Inflammatory macrophage (primary cell): ENCODE data around the gene RPS6KA5.
"Not testable (repeated sequence)": the region's sequence is repeated elsewhere in the genome, so short reads cannot be mapped to it uniquely, and the experiment has no call there.

Experiments used
- DNase-seq, 2 donors: peaks; one replicate each; pipeline ENCODE4 v3.0.0-alpha.2; 2020 to 2022

Gene RPS6KA5

DNA sequence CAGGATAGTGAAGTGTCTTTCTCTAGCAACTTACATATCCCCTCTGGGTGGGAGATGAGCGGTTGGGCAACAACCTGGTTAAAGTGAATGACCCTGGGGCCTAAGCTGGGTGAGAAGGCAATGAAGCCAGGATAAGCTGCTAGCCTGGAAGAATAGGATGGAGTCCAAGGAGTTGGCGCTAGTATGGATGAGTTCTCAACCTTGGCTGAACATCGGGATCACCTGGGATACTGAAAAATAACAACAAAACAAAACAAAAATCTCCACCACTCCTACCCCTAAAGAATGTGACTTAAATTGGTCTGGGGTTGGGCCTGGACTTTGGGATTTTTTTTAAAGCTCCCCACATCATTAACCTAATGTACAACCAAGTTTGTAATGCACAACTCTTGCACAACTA is 4.8 kb upstream of the RPS6KA5 start:
- no peak for DNase-seq

DNA sequence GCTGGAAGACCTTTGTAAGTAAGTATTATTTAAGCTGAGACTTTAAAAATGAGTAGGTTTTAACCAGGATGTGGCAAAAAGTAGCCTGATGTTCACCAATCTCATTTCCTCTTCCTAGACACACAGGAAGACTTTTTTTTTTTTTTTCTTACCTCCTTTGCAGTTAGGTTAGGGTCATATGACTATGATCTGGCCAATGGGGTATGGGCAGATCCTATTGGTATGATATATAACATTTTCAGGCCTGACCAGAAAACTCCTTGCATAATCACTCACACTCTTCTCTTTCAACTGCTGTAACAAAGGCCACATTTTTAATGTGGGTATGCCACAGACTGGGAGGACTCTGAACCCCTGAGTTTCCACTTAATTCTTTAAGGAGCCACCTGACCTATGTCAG is 2.7 kb upstream of the RPS6KA5 start:
- peak; percentile 37 to 74 for DNase-seq

DNA sequence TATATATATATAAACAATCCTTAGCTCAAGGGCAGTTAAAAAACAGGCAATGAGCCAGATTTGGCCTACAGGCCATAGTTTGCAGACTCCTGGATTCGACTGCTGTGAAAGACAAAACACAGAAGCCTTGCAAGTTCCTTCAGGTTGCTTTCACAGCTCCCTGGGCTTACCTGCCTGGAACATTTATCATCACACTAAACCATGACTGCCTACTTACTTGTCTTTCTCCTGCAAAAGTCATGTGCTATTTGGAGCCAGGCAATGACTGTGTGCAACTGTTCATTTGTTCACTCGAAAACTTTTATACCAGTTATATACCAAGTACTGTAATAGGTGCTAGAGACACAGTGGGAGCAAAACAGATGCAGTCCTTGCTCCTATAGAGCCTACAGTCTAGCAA is 2.2 kb upstream of the RPS6KA5 start:
- DNase-seq = no peak

DNA sequence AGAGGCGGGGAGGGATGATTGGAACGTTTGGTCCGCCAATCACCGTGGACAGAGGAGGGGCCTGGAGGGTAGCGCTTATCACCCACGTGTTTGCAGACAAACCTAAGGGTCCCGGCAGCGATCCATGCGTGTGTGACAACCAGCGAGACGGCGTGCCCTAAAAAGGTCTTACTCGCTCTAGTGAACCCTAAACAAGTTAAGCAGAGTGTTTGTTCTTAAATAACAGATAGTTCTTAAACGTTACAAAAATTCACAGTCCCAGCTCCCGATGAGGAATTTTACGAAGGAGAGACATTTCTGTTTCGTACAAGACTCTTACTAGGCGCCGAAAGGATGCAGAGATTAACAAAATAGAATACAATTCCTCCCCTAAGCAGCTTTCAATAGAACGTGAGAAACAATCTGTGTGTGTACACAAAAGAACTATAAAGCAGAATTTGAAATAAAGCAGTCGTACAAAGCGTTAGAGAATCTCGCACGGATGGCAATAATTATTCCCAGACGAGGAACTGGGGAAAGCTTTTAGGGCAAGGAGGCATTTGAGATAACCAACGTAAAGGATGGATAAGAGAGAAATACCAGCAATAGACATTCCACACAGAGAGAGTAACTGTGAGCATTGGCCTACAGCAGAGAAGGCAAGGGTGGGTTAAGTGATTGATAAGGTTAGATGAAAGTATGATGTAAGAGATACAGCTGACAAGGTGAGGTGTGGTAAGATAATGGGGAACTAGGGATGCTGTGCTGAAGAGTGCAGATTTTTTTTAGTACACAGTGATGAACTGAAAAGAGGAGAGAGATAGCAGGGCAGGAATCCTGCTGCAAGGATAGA is 831 bp upstream of the RPS6KA5 start:
- DNase-seq = no peak

DNA sequence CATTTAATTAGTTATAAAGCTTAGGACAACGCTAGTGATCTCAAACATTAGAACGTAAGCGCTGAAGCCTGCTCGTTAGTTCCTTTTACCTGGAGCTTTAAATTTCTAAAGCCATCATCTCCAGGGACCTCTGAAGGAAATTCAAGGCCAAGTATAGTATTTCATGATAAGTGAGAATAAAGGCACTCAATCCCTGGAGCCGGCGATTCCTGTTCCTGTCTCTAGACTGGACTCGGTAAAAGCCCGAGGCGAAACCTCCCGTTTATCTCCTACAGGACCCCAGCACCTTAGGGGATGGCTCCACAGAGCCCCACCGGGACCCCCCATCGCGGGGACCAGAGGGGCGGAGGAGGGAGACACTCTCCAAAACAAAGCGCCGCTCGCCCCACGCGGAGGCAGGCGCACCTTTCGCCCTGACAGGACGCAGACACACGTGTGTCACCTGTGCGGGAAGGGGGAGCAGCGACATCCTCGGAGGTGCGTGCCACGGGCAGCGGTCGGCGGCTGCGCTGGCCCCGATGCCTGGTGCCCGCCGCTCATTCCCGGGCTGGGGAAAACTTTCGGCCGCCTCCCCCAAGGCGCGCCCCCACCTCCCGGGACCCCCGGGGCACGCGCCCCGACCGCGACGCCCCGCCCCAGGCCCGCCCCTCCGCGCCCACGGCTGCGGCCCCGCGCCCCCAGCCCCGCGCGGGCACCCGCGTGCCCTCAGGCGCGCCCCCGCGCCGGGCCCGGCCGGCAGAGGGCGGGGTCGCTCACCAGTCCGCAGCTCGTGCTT is 678 bp downstream of the RPS6KA5 start:
- peak in 1 of 2 donors; percentile 14 for DNase-seq

DNA sequence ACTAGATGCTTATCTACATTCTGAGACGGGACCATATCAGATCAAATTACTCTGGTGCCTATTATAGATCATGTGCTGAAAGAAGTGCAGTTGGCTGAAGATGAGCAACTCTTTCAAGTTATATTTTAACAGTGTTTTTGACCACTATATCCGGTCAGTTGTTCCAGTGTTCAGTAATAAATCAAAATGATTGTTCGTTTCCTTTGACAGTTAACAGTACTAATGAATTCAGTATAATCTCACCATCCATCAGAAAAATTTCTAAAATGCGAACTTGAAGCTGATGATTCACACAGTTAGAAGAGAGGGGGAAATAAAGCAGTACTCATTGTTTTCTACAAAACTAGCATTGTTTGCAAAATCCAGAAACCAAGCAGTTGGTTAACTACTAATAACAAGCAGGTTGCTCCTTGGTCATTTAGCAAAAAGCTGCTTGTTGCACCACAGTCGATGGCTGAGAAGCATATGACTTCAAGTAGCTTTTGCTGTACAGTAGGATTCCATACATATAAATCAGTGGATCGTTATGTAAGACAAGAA is 2.3 kb downstream of the RPS6KA5 start:
- no peak for DNase-seq

DNA sequence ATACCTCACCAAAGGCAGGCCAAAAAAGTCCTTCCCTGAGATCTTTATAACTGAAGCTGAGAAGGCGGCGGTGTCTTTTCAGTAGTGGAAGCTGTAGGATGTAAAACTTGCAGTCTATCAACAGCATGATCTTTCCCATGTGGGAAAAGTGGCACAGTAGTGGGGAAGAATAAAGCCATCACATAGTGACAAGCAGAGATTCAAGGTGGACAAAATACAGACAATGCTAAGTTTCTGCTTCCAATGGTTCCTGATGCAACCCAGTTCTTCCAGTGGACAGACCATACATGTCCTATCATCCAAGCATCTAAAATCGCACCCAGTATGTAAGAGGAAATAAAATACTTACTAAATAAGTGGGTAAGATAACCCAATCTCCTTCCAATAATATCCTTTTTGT is 4.1 kb downstream of the RPS6KA5 start:
- DNase-seq = no peak

DNA sequence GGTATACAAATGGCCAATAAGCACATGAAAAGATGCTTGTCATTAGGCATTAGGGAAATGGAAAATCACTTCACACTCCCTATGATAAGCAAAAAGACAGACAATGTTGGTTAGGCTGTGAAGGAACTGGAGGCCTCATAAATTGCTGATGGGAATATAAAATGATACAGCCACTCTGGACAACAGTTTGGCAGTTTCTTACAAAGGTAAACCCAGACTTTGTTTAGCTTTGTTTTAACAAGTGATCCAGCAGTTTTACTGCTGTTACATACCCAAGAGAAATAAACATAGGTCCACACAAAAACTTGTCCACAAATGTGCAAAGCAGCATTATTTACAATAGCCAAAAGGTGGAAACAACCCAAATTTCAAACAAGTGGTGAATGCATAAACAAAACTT is 5.4 kb downstream of the RPS6KA5 start:
- no peak for DNase-seq

DNA sequence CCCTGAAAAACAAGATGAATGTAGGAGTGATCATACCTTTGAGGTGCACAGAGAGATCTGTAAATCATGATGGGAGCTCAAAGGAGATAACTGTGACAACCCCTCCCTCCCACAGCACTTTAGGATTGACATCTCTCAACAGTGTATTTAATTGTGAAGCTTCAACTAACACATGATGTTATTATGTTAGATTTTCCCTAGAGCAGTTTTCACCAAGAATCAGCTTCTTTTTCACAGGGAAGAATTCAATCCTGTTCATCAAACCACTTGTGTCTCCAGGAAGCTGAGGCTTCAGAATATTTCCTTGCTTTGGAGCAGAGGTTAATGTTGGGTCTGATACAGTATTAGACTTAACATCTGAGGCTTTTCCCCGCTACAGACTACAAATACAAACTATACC is 11.8 kb downstream of the RPS6KA5 start:
- DNase-seq = no peak

DNA sequence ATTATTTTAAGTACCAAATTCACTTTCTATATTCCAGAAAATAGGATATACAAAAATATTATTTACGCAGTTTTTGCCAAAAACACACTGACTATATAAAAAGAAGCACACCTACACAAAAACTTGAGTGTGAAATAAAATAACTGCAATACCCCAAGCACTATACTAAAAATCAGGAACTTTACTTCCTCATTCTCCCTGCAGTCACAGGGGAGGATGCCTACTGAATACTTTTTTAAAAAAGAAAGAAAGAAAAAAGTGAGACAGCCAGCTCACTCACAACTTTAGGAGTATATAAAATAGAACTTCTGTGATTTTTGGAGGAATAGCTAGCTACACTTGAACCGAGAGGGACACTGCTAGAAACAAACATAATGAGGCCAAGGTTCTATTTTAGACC is 12.2 kb downstream of the RPS6KA5 start:
- DNase-seq = peak; percentile 37 to 57

DNA sequence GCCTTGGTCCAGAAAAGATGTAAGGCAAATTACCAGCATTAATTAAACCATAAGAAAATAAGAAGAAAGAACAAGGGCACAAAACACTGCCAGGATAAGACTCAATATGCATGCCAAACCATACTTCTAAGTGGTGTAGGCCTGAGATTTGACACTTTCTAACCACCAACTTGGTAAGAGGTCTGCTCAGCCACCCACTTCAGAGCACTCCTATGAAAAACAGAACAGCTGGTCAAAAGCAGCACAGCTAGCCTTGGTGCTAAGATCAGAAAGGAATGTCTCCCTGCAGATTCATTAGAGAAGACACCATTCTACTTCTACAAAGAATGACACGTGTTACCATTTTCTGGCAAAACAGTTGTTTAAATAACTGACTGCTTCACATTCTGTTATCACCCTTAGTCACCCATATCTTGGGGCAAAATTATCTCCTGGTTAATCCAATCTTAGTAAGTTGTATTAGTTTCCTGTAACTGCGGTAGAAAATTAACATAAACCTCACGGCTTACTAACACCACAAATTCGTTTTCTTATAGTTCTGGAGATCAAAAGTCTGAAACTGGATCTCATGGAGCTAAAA is 13.2 kb downstream of the RPS6KA5 start:
- no peak for DNase-seq

DNA sequence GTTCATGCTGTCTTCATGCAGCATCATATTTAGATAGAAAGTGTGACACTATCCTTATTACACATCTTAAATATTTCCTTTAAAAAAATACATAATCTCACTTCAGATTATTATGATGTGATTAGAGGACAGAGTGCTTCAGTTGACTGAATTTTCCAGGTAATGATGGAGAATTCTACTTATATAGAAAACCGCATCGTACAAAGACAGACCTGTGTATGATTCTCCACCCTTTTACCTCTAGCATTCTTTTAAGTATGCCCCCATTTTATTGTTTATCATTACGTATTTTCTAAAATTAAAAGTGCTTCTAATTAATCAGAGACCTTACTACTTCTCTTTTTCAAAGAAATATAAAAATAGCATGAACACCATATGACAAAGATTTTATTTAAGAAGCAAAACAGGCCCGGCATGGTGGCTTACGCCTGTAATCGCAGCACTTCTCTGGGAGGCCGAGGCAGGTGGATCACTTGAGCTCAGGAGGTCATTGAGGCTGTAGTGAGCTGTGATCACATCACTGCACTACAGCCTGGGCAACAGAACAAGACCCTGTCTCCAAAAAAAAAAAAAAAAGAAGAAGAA is 13.9 kb downstream of the RPS6KA5 start:
- DNase-seq = no peak

DNA sequence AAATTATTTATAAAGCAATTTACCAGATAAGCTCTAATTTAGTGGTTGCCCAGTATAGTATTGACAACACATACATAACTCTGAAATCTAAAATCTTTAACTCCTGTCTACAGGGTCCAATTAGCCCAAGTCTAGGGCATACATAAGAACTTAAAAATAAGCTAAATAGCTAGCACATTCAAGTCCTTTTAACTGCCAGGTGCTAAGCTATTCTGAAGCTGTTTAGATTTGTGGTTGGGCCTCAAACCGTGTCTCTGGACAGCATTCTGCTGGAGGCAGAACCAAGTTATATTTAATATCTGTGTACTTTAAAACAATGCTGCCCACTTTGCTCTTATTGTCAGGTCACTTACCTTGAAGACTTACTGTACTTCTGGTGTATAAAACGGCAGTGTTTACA is 19.0 kb downstream of the RPS6KA5 start:
- no peak for DNase-seq

DNA sequence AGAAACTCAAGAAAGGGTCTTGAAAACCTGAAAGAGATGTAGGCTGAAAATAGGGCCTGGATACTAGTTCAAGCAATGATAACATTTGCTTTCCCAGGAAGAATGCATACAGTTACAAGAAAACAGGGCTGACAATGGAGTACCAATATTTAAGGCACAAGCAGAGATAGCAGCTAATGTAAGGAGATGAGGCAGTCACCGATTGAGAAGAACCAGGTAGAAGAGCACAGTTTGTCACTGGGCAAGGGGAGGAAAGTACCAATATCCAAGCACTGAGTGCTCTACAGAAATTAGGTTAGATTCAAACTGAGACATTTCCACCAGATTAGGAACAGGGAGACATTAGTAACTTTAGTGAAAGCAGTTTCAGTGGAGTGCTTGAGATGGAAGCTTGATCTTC is 19.9 kb downstream of the RPS6KA5 start:
- DNase-seq = no peak

DNA sequence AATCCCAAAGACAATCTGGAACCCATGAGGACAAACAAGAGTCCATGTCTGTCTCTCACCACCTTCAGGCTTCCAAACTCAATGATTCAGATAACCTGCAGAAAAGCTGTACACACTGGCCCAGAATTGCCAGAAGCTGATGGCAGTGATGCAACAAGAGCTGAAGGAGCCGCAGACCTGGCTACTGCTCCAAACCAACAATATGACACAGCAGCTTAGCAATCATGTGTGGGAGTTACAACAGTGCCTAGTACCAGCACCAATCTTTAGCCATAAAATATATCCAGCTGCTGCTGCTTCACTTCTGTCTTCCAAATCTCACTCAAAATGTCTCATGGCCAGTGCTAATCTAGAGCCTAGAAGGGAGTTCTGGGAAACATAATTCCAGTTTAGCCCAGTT is 22.0 kb downstream of the RPS6KA5 start:
- DNase-seq = peak; percentile 45 to 69

DNA sequence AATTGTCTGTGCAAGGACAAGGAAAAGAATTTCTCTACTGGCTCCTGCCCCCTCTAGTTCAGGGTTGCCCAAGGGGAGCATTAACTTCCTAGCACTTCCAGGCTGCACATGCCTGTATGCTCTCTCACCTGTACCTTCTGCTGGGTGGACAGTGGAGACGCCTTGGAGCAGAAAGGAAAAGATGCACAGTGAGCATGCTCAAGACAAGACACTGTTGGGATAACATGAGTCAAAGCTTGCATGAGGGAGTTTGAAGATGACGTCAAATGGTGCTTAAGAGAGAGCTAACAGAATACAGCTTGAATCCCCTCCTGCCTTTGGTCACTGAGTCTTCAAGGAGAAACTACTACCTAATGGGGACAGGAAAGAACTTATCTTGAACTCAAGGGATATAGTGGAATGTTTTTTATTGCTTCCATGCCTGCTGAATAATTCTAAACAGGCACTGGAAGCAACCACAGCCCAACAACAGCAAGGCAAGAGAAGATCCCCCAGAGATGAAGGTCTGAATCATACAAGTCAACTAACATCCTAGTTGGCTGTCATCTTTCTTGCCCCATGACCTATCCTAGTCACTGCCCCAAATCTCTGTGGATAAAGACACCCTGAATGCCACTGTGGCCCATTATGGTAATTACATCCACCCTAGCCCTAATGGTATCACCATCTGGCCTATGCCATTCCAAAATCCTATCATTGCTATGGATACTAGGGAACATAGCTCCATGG is 23.5 kb downstream of the RPS6KA5 start:
- no peak for DNase-seq

DNA sequence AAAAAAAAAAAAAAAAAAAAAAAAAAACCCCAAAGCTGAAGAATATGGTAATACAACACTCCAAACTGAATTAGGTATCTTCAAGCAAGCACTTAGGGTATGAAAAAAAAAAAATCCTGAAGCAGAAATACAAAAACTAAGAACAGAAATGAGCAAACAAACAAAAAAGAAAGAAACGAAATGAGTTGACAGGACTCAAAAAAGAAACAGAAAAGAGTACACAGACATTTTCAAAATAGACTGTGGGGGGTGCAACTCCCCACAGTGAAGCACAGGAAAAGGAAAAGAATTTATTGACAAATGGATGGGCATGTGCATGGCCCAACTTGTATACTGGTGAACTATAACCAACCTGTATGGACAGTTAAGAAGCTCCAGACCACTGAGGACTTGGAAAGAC is 24.6 kb downstream of the RPS6KA5 start:
- DNase-seq = no peak

DNA sequence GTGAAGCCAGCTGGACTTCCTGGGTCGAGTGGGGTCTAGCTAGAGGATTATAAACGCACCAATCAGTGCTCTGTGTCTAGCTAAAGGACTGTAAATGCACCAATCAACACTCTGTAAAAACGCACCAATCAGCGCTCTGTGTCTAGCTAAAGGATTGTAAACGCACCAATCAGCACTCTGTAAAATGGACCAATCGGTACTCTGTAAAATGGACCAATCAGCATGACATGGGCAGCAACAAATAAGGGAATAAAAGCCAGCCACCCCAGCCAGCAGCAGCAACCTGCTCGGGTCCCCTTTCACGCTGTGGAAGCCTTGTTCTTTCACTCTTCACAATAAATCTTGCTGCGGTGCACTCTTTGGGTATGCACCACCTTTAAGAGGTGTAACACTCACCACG is 26.1 kb downstream of the RPS6KA5 start:
- not testable (repeated sequence) for DNase-seq

DNA sequence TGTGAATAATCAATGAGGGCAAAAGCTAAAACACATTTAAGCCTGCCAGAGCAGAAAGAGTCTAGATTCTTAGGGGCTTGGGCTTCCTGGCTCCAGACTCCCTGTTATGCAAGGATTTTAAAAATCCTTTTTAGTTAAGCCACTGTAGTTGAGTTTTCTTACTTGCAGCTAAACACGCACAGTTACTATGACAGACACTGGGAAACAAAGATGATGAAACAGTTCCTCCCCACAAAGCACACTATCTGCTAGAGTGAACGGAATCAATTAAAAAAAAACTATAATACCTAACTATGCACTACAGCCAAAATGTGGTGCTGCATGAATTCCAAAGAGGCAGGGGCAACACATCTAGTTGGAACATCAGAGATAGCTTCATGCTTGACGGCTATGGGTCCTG is 28.2 kb downstream of the RPS6KA5 start:
- peak; percentile 7 to 44 for DNase-seq

DNA sequence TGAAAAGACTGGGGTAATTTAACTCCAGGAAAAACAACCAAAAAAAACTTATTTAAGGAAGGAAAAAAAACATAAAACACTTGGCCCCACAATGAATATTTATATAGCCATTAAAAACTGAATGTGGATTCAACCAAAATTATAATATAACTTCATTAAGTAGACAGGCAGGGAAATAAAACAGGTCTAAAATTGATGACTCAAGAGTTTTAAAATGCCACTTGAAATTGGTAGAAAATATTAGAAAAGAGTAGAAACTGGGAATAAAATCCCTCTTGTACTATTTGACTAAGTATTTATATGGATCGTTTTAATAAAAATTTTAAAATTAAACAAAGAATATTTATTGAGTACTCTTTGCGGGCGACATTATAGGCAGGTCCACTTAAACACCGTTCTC is 28.8 kb downstream of the RPS6KA5 start:
- no peak for DNase-seq

DNA sequence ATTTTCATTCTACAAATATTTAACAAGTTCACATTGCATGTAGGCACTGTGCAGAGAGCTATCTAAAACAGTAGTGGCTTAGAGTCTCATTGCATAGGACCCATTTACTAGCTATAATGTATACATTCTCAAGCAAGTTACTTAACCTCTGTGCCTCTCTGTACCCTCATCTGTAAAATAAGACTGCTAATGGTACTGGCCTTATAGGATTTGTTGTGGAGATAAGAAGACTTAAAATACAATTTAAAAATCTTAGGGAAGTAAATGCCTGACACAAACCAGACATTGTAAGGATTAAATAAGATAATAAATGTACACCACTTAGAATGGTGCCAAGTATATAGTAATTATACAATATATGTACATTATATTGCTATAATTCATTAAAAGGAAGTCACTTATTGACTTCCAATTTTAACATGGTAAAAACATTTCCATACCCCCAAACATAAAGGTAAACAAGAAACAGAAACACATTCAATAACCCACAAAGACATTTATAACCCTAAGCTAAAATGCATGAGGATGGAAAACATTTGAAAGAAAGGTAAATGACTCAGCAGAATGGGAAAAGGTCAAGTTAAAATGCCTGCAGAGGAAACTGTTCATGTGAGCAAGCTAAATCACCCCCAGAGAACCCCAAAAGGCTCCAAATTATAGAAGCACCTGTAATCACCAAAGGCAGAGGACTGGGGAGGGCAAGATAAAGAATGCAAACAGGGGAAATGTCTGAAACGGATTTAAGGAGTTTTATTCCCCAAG is 30.8 kb downstream of the RPS6KA5 start:
- no peak for DNase-seq

DNA sequence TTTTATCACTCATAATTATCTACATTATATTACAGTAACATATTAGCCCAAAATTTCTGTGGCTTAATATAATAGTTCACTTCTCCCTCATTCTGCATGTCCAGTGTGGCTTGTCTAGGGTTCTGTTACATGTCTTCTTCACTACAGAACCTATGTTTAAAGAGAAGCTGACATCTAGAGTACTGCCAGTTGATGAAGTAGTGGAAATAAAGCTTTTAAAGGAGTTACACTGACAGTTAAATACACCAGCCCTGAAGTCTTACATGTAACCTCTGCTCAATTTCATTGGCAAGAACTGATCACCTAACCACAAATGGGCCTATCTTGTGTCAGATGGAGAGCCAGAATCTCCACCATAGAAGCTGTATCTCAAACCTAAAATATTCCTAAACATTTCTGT is 32.9 kb downstream of the RPS6KA5 start:
- DNase-seq = no peak
